B cell (primary cell): Measurements from ENCODE around the gene P4HA2. TPM values are rescaled to one million over a fixed set of nuclear protein-coding genes. Genes with fewer than 3 reads are reported as not detected.

Experiments used
- ATAC-seq: fragments of 200-7000 bp; cut with Tn5 transposase; one replicate; pipeline ENCODE4 v1.10.0; 2021; ENCODE audit warnings: low read depth, mild to moderate bottlenecking, moderate number of reproducible peaks, moderate library complexity
- CTCF ChIA-PET: fragments of 350-600 bp; sonication (Branson Sonifier 250); formaldehyde crosslinking; loops from one replicate; lab custom pipeline; 2021; ENCODE audit warnings: antibody characterized with exemption, inconsistent platforms; lab: Charles Lee
- POLR2A ChIA-PET: fragments of 350-600 bp; sonication (Branson Sonifier 250); formaldehyde crosslinking; loops from one replicate; lab custom pipeline; 2021; ENCODE audit warnings: antibody characterized with exemption; lab: Charles Lee
- DNase-seq: peaks from one replicate; pipeline ENCODE4 v3.0.0; 2013
- H2AFZ ChIP-seq: 2 replicates; pipeline ENCODE4 v1.6.1; 2012; ENCODE audit warnings: mild to moderate bottlenecking, low read depth, low read length; ENCODE audit not compliant: insufficient read depth, poor library complexity, severe bottlenecking
- H3K27ac ChIP-seq, 2 donors: 1 replicate in 1 of 2; 2 replicates in 1 of 2; pipeline ENCODE4 v1.5.1; 2012 to 2013; ENCODE audit warnings: low read length in 2 of 2, mild to moderate bottlenecking in 2 of 2, moderate library complexity in 1 of 2
- H3K27me3 ChIP-seq, 4 experiments: fragments of 200-600 bp in 1 of 4; sonication (generic) in 1 of 4; replicated peaks in 1 of 4; 1 replicate in 2 of 4; 2 replicates in 2 of 4; pipeline versions ENCODE4 v1.6.1 to v1.7.0; 2013 to 2016; ENCODE audit warnings: low read length in 3 of 4, mild to moderate bottlenecking in 2 of 4, mixed read lengths in 1 of 4, moderate library complexity in 1 of 4; ENCODE audit not compliant: insufficient read depth in 4 of 4, control insufficient read depth in 3 of 4; ENCODE audit errors: control extremely low read depth in 1 of 4
- H3K36me3 ChIP-seq, 2 experiments: replicated peaks in 1 of 2; 1 replicate in 1 of 2; 2 replicates in 1 of 2; pipeline versions ENCODE4 v1.6.1 to v1.7.1; 2013; ENCODE audit warnings: low read length in 1 of 2; ENCODE audit not compliant: insufficient read depth in 2 of 2, control insufficient read depth in 1 of 2; ENCODE audit errors: control extremely low read depth in 1 of 2, extremely low read depth in 1 of 2
- H3K4me1 ChIP-seq, 2 donors: fragments of 200-600 bp in 1 of 2; sonication (generic) in 1 of 2; 1 replicate in 1 of 2; 2 replicates in 1 of 2; pipeline versions ENCODE4 v1.5.1 to v1.6.1; 2013 to 2017; ENCODE audit warnings: low read length in 2 of 2; ENCODE audit not compliant: control insufficient read depth in 2 of 2, insufficient read depth in 2 of 2
- H3K4me2 ChIP-seq: replicated peaks from 2 replicates; pipeline ENCODE3; 2012; ENCODE audit warnings: mild to moderate bottlenecking, low read depth, low read length; ENCODE audit not compliant: poor library complexity, severe bottlenecking
- H3K4me3 ChIP-seq, 5 experiments: fragments of 200-600 bp in 1 of 5; sonication (generic) in 1 of 5; 1 replicate in 3 of 5; 2 replicates in 2 of 5; pipeline versions ENCODE4 v1.5.1 to v1.7.0; 2011 to 2016; ENCODE audit warnings: low read length in 4 of 5, mild to moderate bottlenecking in 4 of 5, low read depth in 2 of 5, control low read depth in 1 of 5, moderate library complexity in 1 of 5; ENCODE audit not compliant: insufficient read depth in 1 of 5; ENCODE audit errors: control extremely low read depth in 1 of 5, extremely low read depth in 1 of 5
- H3K79me2 ChIP-seq: fragments of 200-600 bp; sonication (generic); one replicate; pipeline ENCODE4 v1.6.0; 2016; ENCODE audit warnings: low read length; ENCODE audit not compliant: control insufficient read depth, insufficient read depth
- H3K9ac ChIP-seq: fragments of 200-600 bp; sonication (generic); 2 replicates; pipeline ENCODE4 v1.6.1; 2017; ENCODE audit warnings: mild to moderate bottlenecking, low read length, moderate library complexity
- H3K9me3 ChIP-seq, 3 donors: one replicate each; pipeline versions ENCODE4 v1.6.1 to v1.7.1; 2013; ENCODE audit warnings: low read length in 2 of 3; ENCODE audit not compliant: control insufficient read depth in 2 of 3, insufficient read depth in 1 of 3; ENCODE audit errors: control extremely low read depth in 1 of 3
- H4K20me1 ChIP-seq: 2 replicates; pipeline ENCODE4 v1.6.0; 2012; ENCODE audit warnings: mild to moderate bottlenecking, low read length; ENCODE audit not compliant: insufficient read depth, control insufficient read depth, poor library complexity, severe bottlenecking
- H3K27ac Mint-ChIP-seq: one replicate; pipeline ENCODE4 v1.8.0; 2021; ENCODE audit warnings: mixed read lengths
- H3K27me3 Mint-ChIP-seq: one replicate; pipeline ENCODE4 v1.8.0; 2021; ENCODE audit warnings: mixed read lengths
- H3K4me1 Mint-ChIP-seq: one replicate; pipeline ENCODE4 v1.8.0; 2021; ENCODE audit warnings: mixed read lengths
- H3K4me3 Mint-ChIP-seq: one replicate; pipeline ENCODE4 v1.8.0; 2021; ENCODE audit warnings: mixed read lengths
- H3K9me3 Mint-ChIP-seq: one replicate; pipeline ENCODE4 v1.8.0; 2022; ENCODE audit warnings: mixed read lengths; ENCODE audit not compliant: insufficient read depth
- EZH2 ChIP-seq: IDR thresholded peaks from 2 replicates; pipeline ENCODE4 v1.6.1; 2012; ENCODE audit warnings: borderline replicate concordance, low read depth, mild to moderate bottlenecking, moderate library complexity, low read length; ENCODE audit not compliant: insufficient read depth, poor library complexity, severe bottlenecking
- WGBS: methylation state at CpG from one replicate; pipeline ENCODE4 v1.1.5; 2013; ENCODE audit warnings: missing lambda C conversion rate; ENCODE audit not compliant: insufficient coverage; 5-methylcytosine and 5-hydroxymethylcytosine counted together
- intact Hi-C: fragments of 100-400 bp; cut with micrococcal nuclease; formaldehyde crosslinking; loops from one replicate; pipeline ENCODE4 v1.10.0; 2022
- polyA plus RNA-seq: library from polyadenylated mRNA; depleted of rRNA; stranded (reverse); fragments of >200 nt; gene quantifications from 2 replicates; pipeline ENCODE4 v1.2.3, GENCODE V29; 2012
- total RNA-seq, 2 donors: library from RNA; stranded (reverse); fragments of 120-200 nt in 1 of 2; gene quantifications; 1 replicate in 1 of 2; 2 replicates in 1 of 2; pipeline versions ENCODE4 v1.2.3 to v1.2.4, GENCODE V29; 2013 to 2022
- TF ChIP-seq, protein P1 (sequence below): fragments of 200-600 bp; IDR thresholded peaks from one replicate; pipeline ENCODE4 v1.8.0; 2022; ENCODE audit warnings: antibody characterized with exemption, mild to moderate bottlenecking

The P4HA2 gene
- total and polyA plus RNA-seq, 2 donors (not counting 1 experiment from before 2014, with no cell fraction given), result 0.09 to 0.25 TPM

DNA sequence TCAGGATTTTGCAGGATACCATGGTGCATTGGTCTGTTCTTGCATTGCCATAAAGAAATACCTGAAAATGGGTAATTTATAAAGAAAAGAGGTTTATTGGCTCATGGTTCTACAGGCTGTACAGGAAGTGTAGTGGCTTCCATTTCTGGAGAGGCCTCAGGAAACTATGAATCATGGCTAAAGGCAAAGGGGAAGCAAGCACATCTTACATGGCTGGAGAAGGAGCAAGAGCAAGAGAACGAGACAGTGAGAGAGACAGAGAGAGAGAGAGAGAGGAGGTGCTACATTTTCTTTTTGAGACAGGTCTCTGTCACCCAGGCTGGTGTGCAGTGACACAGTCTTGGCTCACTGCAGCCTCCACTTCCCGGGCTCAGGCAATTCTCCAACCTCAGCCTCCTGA, 43.9 kb downstream of the P4HA2 start:
- ATAC-seq, result no peak

DNA sequence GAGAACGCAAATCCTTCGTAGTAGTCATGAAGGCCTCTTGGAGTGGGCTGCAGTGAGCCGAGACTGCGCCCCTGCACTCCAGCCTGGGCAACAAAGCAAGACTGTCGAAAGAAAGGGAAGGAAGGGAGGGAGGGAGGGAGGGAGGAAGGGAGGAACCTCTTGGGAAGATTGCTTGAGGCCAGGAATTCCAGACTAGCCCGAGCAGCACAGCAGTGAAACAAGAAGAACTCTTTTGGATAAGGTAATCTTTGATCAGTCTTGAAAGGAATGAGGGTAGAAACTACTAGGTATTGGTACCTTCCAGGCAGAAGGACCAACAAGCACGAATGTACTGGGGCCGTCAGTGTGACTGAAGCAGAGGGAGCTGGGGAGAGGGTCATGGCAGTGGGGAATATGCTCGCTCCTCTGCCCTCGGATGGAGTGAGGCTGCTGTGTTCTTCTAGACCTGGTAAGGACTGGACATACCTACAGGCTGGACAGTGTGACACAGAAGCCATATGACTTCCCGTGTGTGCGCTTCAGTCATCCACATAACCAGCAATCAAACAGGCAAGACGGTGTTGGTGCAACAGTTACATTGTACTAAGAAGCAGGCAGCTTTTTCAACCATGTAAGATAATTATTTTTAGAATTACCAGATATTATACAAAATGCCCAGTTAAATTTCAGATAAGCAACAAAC, 45.2 kb downstream of the P4HA2 start:
- ChIA-PET POLR2A (no interaction called here), CTCF (no interaction called here)
- intact Hi-C loops, result no loop called here
- no peaks in the 10 kb centered on the region for H3K27me3 ChIP-seq
- TF ChIP-seq EZH2, result no peak
- TF ChIP-seq, protein P1, sequence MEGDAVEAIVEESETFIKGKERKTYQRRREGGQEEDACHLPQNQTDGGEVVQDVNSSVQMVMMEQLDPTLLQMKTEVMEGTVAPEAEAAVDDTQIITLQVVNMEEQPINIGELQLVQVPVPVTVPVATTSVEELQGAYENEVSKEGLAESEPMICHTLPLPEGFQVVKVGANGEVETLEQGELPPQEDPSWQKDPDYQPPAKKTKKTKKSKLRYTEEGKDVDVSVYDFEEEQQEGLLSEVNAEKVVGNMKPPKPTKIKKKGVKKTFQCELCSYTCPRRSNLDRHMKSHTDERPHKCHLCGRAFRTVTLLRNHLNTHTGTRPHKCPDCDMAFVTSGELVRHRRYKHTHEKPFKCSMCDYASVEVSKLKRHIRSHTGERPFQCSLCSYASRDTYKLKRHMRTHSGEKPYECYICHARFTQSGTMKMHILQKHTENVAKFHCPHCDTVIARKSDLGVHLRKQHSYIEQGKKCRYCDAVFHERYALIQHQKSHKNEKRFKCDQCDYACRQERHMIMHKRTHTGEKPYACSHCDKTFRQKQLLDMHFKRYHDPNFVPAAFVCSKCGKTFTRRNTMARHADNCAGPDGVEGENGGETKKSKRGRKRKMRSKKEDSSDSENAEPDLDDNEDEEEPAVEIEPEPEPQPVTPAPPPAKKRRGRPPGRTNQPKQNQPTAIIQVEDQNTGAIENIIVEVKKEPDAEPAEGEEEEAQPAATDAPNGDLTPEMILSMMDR, result no peak
- H4K20me1 ChIP-seq, result no peaks in the 10 kb centered on the region
- no peak for ATAC-seq
- no peak overlapping the region for H3K4me2 ChIP-seq
- peaks cover 5 to 7% of the 10 kb centered on the region in 2 donors for H3K4me1 ChIP-seq
- 98% methylated on average over 10 of the region's 13 CpGs for WGBS
- H3K36me3 ChIP-seq, result no peaks in the 10 kb centered on the region
- H3K9ac ChIP-seq, result no peak overlapping the region
- H3K9me3 ChIP-seq, result peaks cover 0 to 5% (median 0%) of the 10 kb centered on the region in 3 donors
- H3K79me2 ChIP-seq, result no peaks in the 10 kb centered on the region
- Mint-ChIP-seq H3K27ac (no peak overlapping the region), H3K4me1 (peaks cover 10% of the 10 kb centered on the region), H3K27me3 (no peaks in the 10 kb centered on the region), H3K4me3 (no peak overlapping the region), H3K9me3 (peaks cover 2% of the 10 kb centered on the region)
- no peak for DNase-seq
- no peak overlapping the region for H2AFZ ChIP-seq
- H3K27ac ChIP-seq, result no peak overlapping the region
- no peak overlapping the region for H3K4me3 ChIP-seq

More for the DNA sequence above, 43.9 kb downstream of the P4HA2 start:
- Mint-ChIP-seq H3K27me3 (peaks cover 3% of the 10 kb centered on the region), H3K27ac (no peak overlapping the region), H3K9me3 (peaks cover 2% of the 10 kb centered on the region), H3K4me3 (no peak overlapping the region), H3K4me1 (peaks cover 8% of the 10 kb centered on the region)
- no peaks in the 10 kb centered on the region for H4K20me1 ChIP-seq
- no CpG with 5 or more reads among the region's 2 CpGs for WGBS
- CTCF ChIA-PET, result no interaction called here
- H3K36me3 ChIP-seq, result no peaks in the 10 kb centered on the region
- POLR2A ChIA-PET, result no interaction called here
- H3K4me2 ChIP-seq, result no peak overlapping the region
- H2AFZ ChIP-seq, result no peak overlapping the region
- H3K4me3 ChIP-seq, result no peak overlapping the region
- H3K79me2 ChIP-seq, result no peaks in the 10 kb centered on the region
- no peak overlapping the region for H3K27ac ChIP-seq
- no peaks in the 10 kb centered on the region for H3K27me3 ChIP-seq
- no peak for DNase-seq
- no peak for TF ChIP-seq EZH2
- TF ChIP-seq, protein P1, result no peak
- H3K9me3 ChIP-seq, result peaks cover 0 to 5% (median 0%) of the 10 kb centered on the region in 3 donors
- H3K4me1 ChIP-seq, result peaks cover 5% of the 10 kb centered on the region in 2 donors
- intact Hi-C loops, result no loop called here
- no peak overlapping the region for H3K9ac ChIP-seq
